Occipital lobe (tissue), 2 donors: ENCODE measurements around the gene KIAA2012. TPM values are rescaled to one million over a fixed set of nuclear protein-coding genes. Genes with fewer than 3 reads are reported as not detected.
A peak's percentile ranks its signal among the peaks of the same experiment; 100 is the strongest.

Source experiments
- DNase-seq: peaks from one replicate; lab custom pipeline; 2025; lab: John Stamatoyannopoulos, UW
- total RNA-seq: library from RNA; depleted of rRNA; stranded (reverse); fragments of >200 nt; gene quantifications from one replicate; pipeline ENCODE4 v1.2.3, GENCODE V29; 2014

Gene KIAA2012
- total RNA-seq, 1 donor from 2014 or later, result 0.47 TPM

DNA sequence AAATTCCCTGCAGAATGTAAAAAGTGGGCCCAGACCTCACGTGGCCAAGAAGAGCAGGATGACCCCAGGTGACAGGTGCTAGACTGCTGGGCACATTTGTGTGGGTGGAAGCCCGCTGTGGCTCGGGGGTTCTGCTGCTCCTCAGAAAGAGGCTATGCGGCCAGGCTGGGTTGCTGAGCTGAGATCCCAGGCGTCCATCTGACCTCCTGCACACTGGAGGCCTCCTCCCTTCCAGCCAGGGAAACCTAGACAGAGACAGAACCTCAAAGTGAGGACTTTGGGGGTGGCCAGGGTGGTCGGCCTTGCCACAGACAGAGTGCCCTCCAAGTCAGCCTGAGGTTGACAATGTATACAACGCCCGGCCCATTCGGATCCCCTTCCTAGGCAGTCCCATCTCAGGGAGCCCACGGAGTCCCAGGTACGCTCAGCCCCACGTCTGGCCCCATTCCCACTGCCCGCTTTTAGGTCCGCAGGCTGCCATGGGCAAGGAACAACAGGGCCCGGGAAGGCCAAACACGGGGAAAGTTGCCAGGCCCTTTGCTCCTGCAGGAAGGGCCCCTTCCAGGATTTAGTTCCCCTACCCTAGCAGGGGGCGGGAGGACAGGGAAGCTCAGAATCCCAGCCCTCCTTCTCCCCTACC is 75.6 kb downstream of the KIAA2012 start:
- DNase-seq, result no peak

- peak; percentile 60 for DNase-seq
These were observed 76.2 kb downstream of the KIAA2012 start for GRCh38 chr2:202149155-202149762.

- DNase-seq, result no peak
These were observed 76.9 kb downstream of the KIAA2012 start for GRCh38 chr2:202149936-202150335.

GRCh38 chr2:202152104-202152715 is 79.2 kb downstream of the KIAA2012 start:
- no peak for DNase-seq

- DNase-seq, result no peak
These were observed 81.6 kb downstream of the KIAA2012 start for GRCh38 chr2:202154613-202155012.

DNA sequence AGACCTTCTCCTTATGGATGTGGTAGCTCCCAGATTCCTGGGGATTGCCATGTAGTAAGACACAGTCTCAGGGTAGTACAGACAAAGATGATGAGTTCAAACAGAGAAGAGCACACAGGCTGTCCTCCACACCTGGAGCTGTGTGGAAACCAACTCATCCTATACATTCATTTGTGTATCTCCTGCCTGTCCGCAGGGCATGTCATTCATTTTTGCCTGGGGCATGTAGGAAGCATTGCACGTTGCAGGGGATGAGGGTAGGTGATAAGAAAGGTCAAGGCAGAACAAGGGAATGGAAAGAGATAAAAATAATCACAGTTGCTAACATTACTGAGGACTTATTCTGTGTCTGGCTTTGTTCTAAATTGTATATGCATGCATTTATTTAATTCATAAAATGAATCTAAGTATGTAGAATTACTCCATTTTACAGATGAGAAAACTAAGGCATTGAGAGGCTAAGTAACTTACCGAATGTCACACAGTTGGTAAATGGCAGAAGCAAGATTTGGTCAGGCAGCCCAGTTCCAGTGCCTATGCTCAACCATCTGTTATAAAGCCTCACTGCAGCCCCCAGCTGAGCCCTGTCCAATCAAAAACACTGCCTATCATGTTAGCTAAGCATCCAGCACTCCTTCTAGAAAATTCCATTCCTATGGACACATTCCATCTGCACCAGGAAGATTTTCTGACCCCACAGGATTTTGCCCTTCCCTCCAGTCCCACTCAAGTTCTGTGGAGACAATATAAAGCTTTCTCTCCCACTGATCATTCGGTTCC is 84.3 kb downstream of the KIAA2012 start:
- no peak for DNase-seq

DNA sequence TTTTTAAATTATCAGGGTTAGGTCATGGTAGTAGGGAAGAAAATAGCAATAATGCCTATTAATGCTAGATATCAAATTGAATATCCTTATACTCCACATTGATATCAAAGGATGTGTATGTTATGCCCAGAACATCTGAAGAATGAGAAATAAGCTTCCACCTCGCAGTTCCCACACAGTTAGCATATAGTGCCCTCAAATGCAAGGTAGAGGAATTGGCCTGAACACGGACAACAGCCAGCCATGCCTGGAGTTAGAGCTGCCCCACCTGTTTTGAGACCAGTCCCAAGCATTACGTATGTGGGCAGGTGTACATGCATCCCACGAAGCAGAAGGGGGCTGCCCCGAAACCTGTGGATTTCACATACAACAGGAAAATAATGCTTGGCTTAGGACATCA is 85.7 kb downstream of the KIAA2012 start:
- DNase-seq, result no peak

DNA sequence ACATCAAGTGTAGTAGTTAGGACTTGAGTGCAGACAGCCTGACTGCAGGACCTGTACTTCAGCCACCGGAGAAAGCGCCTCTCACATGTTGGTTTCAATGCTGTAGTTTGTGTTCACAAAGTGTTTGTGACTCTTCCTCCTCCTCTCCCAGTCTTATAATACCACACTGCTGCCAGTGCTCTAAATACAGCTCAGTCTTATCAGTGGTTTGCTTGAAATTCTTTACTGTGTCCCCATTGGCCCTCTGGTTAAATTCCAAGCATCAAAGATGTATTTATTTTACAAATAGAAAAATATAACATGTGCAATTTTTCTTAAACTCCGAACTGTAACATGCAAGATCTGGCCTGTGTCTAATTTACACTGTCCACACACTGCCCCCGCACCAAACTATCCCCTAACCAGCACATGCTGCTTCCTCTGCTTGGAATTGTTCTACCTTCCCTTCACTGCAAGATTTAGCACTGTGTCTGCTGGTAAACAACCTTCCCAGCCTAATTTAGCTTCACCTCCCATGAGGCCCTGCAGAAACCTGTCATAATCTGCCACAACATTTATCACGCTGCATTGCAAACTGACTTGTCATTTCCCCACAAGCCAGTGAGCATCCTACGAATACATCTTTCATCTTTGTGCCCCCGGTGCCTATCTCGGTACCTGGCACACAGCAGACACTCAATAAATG is 88.2 kb downstream of the KIAA2012 start:
- no peak for DNase-seq

DNA sequence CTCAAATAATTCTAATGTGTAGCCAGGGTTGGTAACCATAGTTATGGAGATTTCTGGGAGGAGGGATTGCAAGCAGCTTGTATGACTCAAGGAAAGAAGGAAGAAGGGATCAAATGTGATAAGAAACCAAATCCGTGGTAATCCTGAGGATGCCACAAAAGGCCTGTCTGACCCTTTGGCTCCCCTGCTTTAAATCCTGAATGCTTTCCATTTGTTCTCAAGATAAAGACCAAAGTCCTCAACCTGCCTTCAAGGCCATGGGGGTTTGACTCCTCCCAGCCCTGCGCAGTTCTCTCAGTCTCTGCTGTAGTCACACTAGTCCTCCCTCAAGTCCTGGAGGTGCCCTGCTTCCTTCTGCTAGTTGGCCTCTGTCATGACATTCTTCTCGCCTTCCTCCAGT is 91.4 kb downstream of the KIAA2012 start:
- DNase-seq, result no peak

DNA sequence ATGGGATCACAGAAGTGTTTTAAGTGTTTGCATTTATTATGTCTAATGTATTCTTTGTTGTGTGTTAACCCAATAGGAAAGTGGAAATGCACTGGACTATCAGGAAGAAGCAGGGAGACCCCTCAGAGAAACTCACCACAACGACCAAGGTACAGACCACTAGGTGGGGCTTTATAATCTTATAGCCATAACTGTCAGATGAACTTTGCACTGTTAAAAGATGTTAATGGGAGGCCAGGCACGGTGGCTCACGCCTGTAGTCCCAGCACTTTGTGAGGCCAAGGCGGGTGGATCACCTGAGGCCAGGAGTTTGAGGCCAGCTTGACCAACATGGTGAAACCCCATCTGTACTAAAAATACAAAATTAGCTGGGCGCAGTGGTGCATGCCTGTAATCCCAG is 92.2 kb downstream of the KIAA2012 start:
- DNase-seq, result no peak

DNA sequence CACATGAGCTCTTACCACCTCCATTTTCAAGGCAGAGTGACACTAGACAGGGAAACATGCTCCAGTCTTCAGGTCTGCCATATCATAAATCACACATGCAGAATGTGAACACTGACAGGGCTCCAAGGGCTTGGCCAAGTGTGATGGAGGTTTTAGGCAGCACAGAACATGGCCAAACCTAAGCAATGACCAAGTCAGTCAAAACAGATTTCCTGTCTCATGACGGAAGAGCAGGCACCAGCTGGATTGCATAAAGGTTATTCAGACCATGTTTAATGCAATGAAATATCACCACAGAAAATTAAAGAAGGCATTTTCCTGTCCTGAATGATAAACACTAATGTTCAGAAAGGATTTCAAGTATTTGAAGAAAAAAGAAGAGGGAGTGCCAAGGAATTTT is 92.9 kb downstream of the KIAA2012 start:
- DNase-seq, result no peak

GRCh38 chr2:202169131-202169530 is 96.1 kb downstream of the KIAA2012 start:
- no peak for DNase-seq

DNA sequence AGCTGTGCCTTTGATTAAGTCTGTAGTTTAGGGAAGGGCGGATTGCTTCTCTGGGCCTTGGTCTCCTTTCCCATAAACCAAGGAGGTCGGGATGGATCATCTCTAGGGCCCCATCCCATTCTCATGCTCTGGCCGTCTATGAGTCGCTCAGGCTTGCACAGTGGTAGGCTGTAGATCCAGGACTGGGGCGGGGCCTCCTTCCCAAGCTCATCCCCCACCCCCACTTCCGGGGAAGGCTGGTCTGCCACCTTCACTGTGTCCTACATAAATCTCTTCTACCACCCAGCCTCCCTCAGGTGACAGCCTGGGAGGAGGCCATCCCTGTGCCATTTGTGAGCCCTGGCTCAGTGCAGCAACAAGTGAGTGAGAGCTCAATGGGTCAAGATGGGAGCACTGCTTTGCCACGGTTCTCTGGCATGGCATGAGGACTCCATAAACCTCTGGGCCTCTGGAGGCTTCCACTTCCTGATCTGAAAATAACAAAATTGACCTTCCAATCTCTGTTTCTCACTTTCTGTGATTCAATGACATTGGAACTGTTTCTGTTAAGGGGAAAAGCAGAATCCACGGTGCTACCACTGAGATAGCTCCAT is 96.9 kb downstream of the KIAA2012 start:
- no peak for DNase-seq

- no peak for DNase-seq
These were observed 98.3 kb downstream of the KIAA2012 start for GRCh38 chr2:202171241-202171825.

GRCh38 chr2:202172439-202173211 is 99.6 kb downstream of the KIAA2012 start:
- no peak for DNase-seq

DNA sequence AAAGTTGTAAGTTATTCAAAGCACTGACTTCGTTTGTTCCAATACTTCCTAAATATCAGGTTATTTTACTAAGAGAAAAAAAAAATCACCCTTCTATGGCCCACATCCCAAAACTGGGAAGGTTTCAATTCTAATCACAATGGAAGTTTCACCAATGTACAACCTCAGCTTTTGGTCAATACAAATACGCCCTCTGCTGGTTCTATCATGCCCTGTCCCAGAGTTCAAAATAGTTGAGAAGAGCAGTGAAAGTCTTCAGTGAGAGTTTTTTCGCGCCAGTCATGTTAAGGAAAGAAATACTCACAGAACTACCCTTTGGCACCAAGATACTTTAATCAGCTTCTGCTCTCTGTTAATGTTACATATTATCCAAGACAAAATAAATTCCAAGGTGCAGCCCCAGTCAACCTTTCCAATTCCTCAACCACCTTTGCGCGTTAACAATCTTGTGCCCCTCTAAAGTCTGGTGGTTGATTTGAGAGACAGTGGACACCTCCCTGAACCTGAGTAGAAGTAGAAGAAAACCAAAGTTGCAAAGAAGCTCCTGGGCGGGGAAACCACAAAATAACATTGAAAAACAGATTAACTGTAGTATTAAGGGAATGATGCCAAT is 105.4 kb downstream of the KIAA2012 start:
- no peak for DNase-seq

DNA sequence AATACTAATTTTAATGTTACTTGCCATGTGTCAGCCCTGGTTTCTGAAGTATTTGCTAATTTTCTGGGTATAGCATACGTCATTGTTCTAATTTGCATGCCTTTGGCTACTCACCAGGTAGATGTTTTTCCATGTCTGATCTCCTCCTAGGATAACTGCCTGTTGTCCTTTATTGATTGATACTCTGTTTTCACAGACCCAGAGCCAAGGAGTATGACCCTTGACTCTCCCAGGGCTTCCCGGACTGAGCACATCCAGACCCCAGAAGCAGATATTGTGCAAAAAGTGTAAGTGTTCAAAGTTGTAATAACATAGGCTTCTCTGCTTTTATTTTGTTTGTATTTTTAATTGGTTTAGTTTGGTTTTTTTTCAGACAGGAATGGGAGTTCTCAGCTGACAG is 111.5 kb downstream of the KIAA2012 start:
- no peak for DNase-seq

- DNase-seq, result no peak
These were observed 112.1 kb downstream of the KIAA2012 start for GRCh38 chr2:202185156-202185555.

DNA sequence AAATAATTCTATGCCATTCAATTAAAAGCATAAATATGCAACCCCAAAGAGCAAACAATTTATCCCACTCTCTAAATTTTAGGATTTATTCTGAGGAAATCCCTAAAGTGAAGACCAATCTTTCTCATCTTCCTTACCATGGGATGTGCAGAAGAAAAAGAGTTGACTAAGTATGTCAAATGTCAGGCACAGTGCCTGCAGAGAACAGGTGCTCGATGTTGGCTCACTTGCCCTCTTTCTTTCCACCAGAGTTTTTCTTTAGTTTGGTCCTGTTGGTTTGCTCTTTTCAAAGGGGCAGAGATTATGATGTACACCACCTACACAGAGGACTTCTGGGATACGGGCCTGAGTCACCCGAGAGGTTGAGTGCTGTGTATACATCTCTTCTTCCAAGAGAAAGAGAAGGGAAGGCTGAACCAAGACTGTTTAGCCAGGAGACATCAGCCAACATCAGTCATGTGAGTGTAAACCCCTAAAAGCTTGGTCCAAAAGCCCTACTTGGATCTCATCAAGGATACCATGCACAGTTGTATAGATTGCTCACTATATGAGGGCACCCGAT is 113.7 kb downstream of the KIAA2012 start:
- DNase-seq, result no peak
